GM12878 (cell line): ENCODE data around the gene POLR1F. TPM values are rescaled to one million over a fixed set of nuclear protein-coding genes. Genes with fewer than 3 reads are reported as not detected.

Experiments
- ATAC-seq: fragments of 200-7000 bp; cut with Tn5 transposase; 3 replicates; pipeline ENCODE4 v1.9.1; 2020; ENCODE audit warnings: mild to moderate bottlenecking, moderate library complexity
- BruUV-seq: library from RNA; stranded (reverse); fragments of 400-500 nt; replicated peaks from 2 replicates; lab custom pipeline; 2021; lab: Mats Ljungman, UMichigan
- CTCF ChIA-PET: fragments of 300-600 bp; sonication (Branson Sonifier 250); formaldehyde crosslinking; extraction: SDS; loops from one replicate; lab custom pipeline; 2021; ENCODE audit warnings: inconsistent platforms; lab: Yijun Ruan, JAX
- POLR2A ChIA-PET: fragments of 350-600 bp; formaldehyde crosslinking; extraction: SDS; loops from one replicate; lab custom pipeline; 2021; ENCODE audit warnings: inconsistent platforms; lab: Charles Lee
- RAD21 ChIA-PET: fragments of 300-600 bp; sonication (Branson Sonifier 250); formaldehyde crosslinking; loops from one replicate; lab custom pipeline; 2023; ENCODE audit warnings: antibody characterized with exemption; ENCODE audit not compliant: unreplicated experiment; lab: Charles Lee
- SMC1A ChIA-PET: fragments of 300-600 bp; sonication (Branson Sonifier 250); formaldehyde crosslinking; loops from one replicate; lab custom pipeline; 2023; ENCODE audit not compliant: unreplicated experiment, uncharacterized antibody; lab: Charles Lee
- DNase-seq: peaks from one replicate; pipeline ENCODE4 v3.0.0-alpha.2; 2011; ENCODE audit warnings: low read depth, low spot score
- FAIRE-seq: peaks from 3 replicates; lab custom pipeline; 2011; peaks lifted over from hg19 to GRCh38; lab: Jason Lieb, UNC
- H2AFZ ChIP-seq: 2 replicates; pipeline ENCODE4 v1.6.0; 2011; ENCODE audit warnings: low read depth, low read length, control low read depth; ENCODE audit not compliant: control insufficient read depth
- H3K27ac ChIP-seq: 2 replicates; pipeline ENCODE4 v1.5.1; 2011; ENCODE audit warnings: control low read depth; ENCODE audit not compliant: control insufficient read depth, insufficient read depth
- H3K27me3 ChIP-seq, 2 experiments: replicated peaks in 1 of 2; 2 replicates each; pipeline versions ENCODE4 v1.6.0 to v1.6.1; 2011; ENCODE audit warnings: low read length in 1 of 2; ENCODE audit not compliant: control insufficient read depth in 2 of 2, insufficient read depth in 2 of 2
- H3K36me3 ChIP-seq, 2 experiments: 2 replicates each; pipeline ENCODE4 v1.5.1; 2011; ENCODE audit warnings: low read length in 1 of 2; ENCODE audit not compliant: control insufficient read depth in 2 of 2, insufficient read depth in 2 of 2
- H3K4me1 ChIP-seq: 2 replicates; pipeline ENCODE4 v1.6.1; 2011; ENCODE audit warnings: mild to moderate bottlenecking, low read length, moderate library complexity, mixed read lengths; ENCODE audit not compliant: control insufficient read depth, insufficient read depth
- H3K4me2 ChIP-seq: 2 replicates; pipeline ENCODE4 v1.6.0; 2011; ENCODE audit warnings: control low read depth; ENCODE audit not compliant: control insufficient read depth, insufficient read depth
- H3K4me3 ChIP-seq: fragments of 200-600 bp; sonication (generic); 2 replicates; pipeline ENCODE4 v1.5.1; 2016
- H3K79me2 ChIP-seq: 2 replicates; pipeline ENCODE4 v1.6.0; 2011; ENCODE audit warnings: low read length; ENCODE audit not compliant: control insufficient read depth, insufficient read depth
- H3K9ac ChIP-seq: 2 replicates; pipeline ENCODE4 v1.8.0; 2011; ENCODE audit warnings: low read length, control low read depth, mixed read lengths; ENCODE audit not compliant: control insufficient read depth, insufficient read depth
- H3K9me3 ChIP-seq: replicated peaks from 3 replicates; pipeline ENCODE4 v1.5.1; 2011; ENCODE audit warnings: mild to moderate bottlenecking, low read length; ENCODE audit not compliant: control insufficient read depth, insufficient read depth
- H4K20me1 ChIP-seq: 2 replicates; pipeline ENCODE4 v1.6.0; 2011; ENCODE audit not compliant: control insufficient read depth, insufficient read depth
- ATF2 ChIP-seq: IDR thresholded peaks from 2 replicates; pipeline ENCODE4 v1.6.1; 2012; ENCODE audit warnings: low read length, inconsistent platforms
- BMI1 ChIP-seq: fragments of 450-650 bp; IDR thresholded peaks from 2 replicates; pipeline ENCODE4 v1.6.1; 2016; ENCODE audit warnings: mild to moderate bottlenecking, moderate library complexity, borderline replicate concordance
- CEBPB ChIP-seq, 2 experiments: fragments of 150-350 bp in 1 of 2; IDR thresholded peaks; 2 replicates each; pipeline ENCODE4 v1.6.1; 2012 to 2014; ENCODE audit warnings: low read depth in 2 of 2, low read length in 2 of 2, borderline replicate concordance in 1 of 2, inconsistent platforms in 1 of 2
- EZH2 ChIP-seq: IDR thresholded peaks from 2 replicates; pipeline ENCODE4 v1.6.1; 2012; ENCODE audit warnings: low read depth, mild to moderate bottlenecking, control low read depth, inconsistent platforms, low read length, borderline replicate concordance; ENCODE audit not compliant: control insufficient read depth
- GABPA ChIP-seq: IDR thresholded peaks from 2 replicates; pipeline ENCODE4 v1.6.1; 2014; ENCODE audit warnings: antibody characterized with exemption, low read depth, mild to moderate bottlenecking, inconsistent platforms
- HDGF ChIP-seq: fragments of 450-650 bp; IDR thresholded peaks from 2 replicates; pipeline ENCODE4 v1.6.1; 2016; ENCODE audit warnings: antibody characterized with exemption
- MYB ChIP-seq: fragments of 150-350 bp; IDR thresholded peaks from 2 replicates; pipeline ENCODE4 v1.6.1; 2014; ENCODE audit warnings: mild to moderate bottlenecking, low read depth, low read length, borderline replicate concordance
- PBX3 ChIP-seq: IDR thresholded peaks from 2 replicates; pipeline ENCODE4 v1.6.1; 2011; ENCODE audit warnings: mild to moderate bottlenecking, low read depth, low read length, moderate library complexity; ENCODE audit not compliant: insufficient replicate concordance
- RFX5 ChIP-seq: IDR thresholded peaks from 2 replicates; pipeline ENCODE4 v1.6.1; 2011; ENCODE audit warnings: low read depth, low read length, improper control_type of control experiment
- SMC3 ChIP-seq: IDR thresholded peaks from 2 replicates; pipeline ENCODE4 v1.6.1; 2011; ENCODE audit warnings: low read length, improper control_type of control experiment, borderline replicate concordance
- SREBF2 ChIP-seq: IDR thresholded peaks from 2 replicates; pipeline ENCODE4 v1.6.1; 2012; ENCODE audit warnings: mild to moderate bottlenecking, low read length
- STAT1 ChIP-seq: fragments of 450-650 bp; conservative IDR thresholded peaks from 2 replicates; pipeline ENCODE4 v1.6.1; 2014; ENCODE audit warnings: antibody characterized with exemption, mild to moderate bottlenecking
- SUZ12 ChIP-seq: fragments of 200-600 bp; sonication (generic); IDR thresholded peaks from one replicate; pipeline ENCODE4 v1.6.1; 2018; ENCODE audit warnings: antibody characterized with exemption, mild to moderate bottlenecking; ENCODE audit not compliant: unreplicated experiment
- WRNIP1 ChIP-seq: IDR thresholded peaks from 2 replicates; pipeline ENCODE4 v1.6.1; 2011; ENCODE audit warnings: low read depth, low read length, improper control_type of control experiment, borderline replicate concordance
- WGBS: methylation state at CpG from one replicate; pipeline ENCODE4 v1.1.6; 2016; ENCODE audit warnings: low lambda C conversion rate; ENCODE audit not compliant: insufficient replicate concordance, insufficient coverage; ENCODE audit errors: missing lambda C conversion rate; 5-methylcytosine and 5-hydroxymethylcytosine counted together
- in situ Hi-C: fragments of 300-500 bp; cut with MboI; formaldehyde crosslinking; loops from 9 replicates; pipeline ENCODE4 v1.14.3; 2018; ENCODE audit warnings: mixed read lengths
- intact Hi-C: fragments of 100-400 bp; cut with micrococcal nuclease; formaldehyde crosslinking; loops from one replicate; pipeline ENCODE4 v1.14.2; 2022; ENCODE audit not compliant: unreplicated experiment
- polyA plus RNA-seq, 11 experiments: library from polyadenylated mRNA; depleted of rRNA in 4 of 11; unstranded in 6 of 11; stranded (reverse) in 5 of 11; fragments of >200 nt; fragmentation: Nextera tagmentation in 4 of 11; fragmentation: Illumina TruSeq in 1 of 11; extraction: Ambion mirVana in 4 of 11; extraction: Trizol in 1 of 11; gene quantifications; 1 replicate in 1 of 11; 2 replicates in 10 of 11; pipeline versions ENCODE4 v1.2.1 to v1.2.3, GENCODE V29; 2011 to 2016; ENCODE audit warnings: inconsistent platforms in 2 of 11, missing spikeins in 2 of 11, low read depth in 1 of 11
- total RNA-seq, 4 experiments: library from RNA; depleted of rRNA in 3 of 4; stranded (reverse); fragments of >200 nt in 3 of 4; fragmentation: Illumina TruSeq in 1 of 4; extraction: Trizol in 1 of 4; gene quantifications; 2 replicates each; pipeline versions ENCODE4 v1.2.1 to v1.2.3, GENCODE V29; 2013 to 2021

Gene POLR1F
- total and polyA plus RNA-seq, 10 of the 15 experiments (the other 5 are each of a cell fraction or from before 2014, with no cell fraction given), result 16.9 to 129 (median 29.7) TPM

- no peak for ATAC-seq
- no peak overlapping the region for H3K27ac ChIP-seq
- no peak overlapping the region for H3K9ac ChIP-seq
- intact Hi-C loops, result no loop called here
- BruUV-seq, result no TSS peak
- WGBS, result 64% methylated on average over 5 of the region's 5 CpGs
- no peak overlapping the region for H3K4me3 ChIP-seq
- no peaks in the 10 kb centered on the region for H4K20me1 ChIP-seq
- no peaks in the 10 kb centered on the region for H3K36me3 ChIP-seq
- ChIA-PET POLR2A (no interaction called here), SMC1A (interaction anchor here (1.1 kb wide), 1 partner anchor 12 kb away, joined by 3 read pairs; no protein-coding TSS in a partner anchor), RAD21 (interaction anchor here (0.9 kb wide), 1 partner anchor 17 kb away, joined by 3 read pairs; the partner anchor contains the start of gene POLR1F), CTCF (interaction anchor here (1.0 to 2.5 kb wide), 4 partner anchors 13 to 871 kb away, joined by 4 to 17 read pairs (median 10); no protein-coding TSS in a partner anchor)
- no peak for TF ChIP-seq SREBF2
- no peak for TF ChIP-seq EZH2
- TF ChIP-seq HDGF, result no peak
- TF ChIP-seq RFX5, result no peak
- TF ChIP-seq PBX3, result no peak
- TF ChIP-seq STAT1, result no peak
- no peak for TF ChIP-seq SUZ12
- no peak for TF ChIP-seq GABPA
- no peak for TF ChIP-seq SMC3
- no peak for TF ChIP-seq WRNIP1
- TF ChIP-seq MYB, result no peak
- no peak for TF ChIP-seq BMI1
- no peak for TF ChIP-seq ATF2
- no peak for TF ChIP-seq CEBPB (IDR thresholded peaks at IDR 0.05; ENCODE audit: borderline replicate concordance in 1 of 2, low read depth in 2 of 2, low read length in 2 of 2)
- no peaks in the 10 kb centered on the region for H3K4me1 ChIP-seq
- no peak for DNase-seq
- FAIRE-seq, result no peak
- in situ Hi-C loops, result no loop called here
- H2AFZ ChIP-seq, result no peak overlapping the region
- no peak overlapping the region for H3K4me2 ChIP-seq
- no peaks in the 10 kb centered on the region for H3K27me3 ChIP-seq
- no peaks in the 10 kb centered on the region for H3K9me3 ChIP-seq
- no peaks in the 10 kb centered on the region for H3K79me2 ChIP-seq
Observed at GRCh38 chr7:19725770-19726169, 16.9 kb upstream of the POLR1F start.
